ENCODE measurements around the gene PPP3CA.

GRCh38 chr4:101253121-101253520 is 94.2 kb downstream of the PPP3CA start:
- TF ChIP-seq CREB1 (CRISPR knock-in tag; IDR thresholded peaks at IDR 0.05; ENCODE audit: low read depth), result no peak
- no peak for TF ChIP-seq EZH2 (IDR thresholded peaks at IDR 0.05; ENCODE audit: low read depth, unreplicated experiment)
